NCI-H2196 treated with DMSO at 0.1 percent for 48 hours (cell line): ENCODE results near the gene LTBP1.
"Not testable (repeated sequence)": the region's sequence is repeated elsewhere in the genome, so short reads cannot be mapped to it uniquely, and the experiment has no call there.

Experiments
- DNase-seq: peaks from one replicate; lab custom pipeline; 2025; ENCODE audit not compliant: unreplicated experiment; lab: John Stamatoyannopoulos, UW

LTBP1 gene

DNA sequence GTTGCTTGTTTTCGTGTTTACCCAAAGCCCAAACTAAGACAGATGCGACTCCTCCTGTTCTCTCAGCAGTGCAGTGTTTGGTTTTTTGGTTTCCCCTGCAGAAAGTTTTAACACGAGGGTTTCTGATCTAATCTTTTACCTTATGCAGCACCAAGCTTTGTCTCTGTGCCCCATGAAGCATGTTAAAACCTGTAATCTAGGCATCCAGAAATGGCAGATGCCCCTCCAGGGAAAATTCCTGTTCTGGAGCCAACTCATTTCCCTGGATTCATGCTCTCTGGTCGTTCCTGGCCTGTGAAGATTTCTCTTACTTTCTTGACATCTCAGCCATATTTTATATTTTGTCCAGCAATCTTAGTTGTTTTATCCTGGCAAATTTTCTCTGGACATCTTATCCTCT is 91.5 kb downstream of the LTBP1 start:
- DNase-seq: no peak

DNA sequence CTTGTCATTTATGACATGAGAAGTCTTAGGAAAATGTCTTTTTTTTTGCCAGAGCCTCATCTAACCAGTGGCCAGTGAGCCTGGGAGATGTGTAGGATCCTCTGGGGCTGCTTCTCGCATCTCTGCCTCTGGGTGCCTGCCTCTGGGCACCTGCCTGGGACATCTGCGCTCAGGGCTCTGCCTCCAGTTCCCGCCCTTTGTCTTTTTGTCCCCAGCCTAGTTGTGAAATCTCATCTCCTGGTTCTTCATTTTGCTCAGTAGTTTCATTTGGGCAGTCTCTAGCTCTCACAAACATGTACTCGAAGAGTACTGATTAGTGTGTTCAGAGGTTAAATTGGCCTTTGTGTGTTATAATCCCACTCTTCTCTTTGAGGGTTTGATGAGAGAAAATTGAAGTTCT is 92.0 kb downstream of the LTBP1 start:
- no peak for DNase-seq

DNA sequence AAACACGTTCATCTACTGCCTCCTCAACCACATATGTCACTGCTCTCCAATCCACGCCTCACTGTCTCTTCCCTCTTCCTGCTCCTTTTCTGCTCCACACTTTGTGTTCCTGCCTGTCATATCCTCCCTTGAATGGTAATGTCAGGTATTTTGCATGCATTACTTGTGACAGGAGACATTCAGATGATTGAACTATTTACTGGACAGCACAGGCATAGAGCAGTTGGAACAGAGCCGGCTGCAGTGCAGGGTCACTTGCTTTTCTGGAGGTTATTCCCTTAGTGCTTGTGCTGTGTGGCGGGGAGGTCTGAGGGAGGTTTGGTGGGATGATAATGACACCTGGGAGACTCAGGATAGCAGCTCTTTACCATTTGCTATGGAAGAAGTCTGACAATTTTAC is 93.8 kb downstream of the LTBP1 start:
- no peak for DNase-seq

DNA sequence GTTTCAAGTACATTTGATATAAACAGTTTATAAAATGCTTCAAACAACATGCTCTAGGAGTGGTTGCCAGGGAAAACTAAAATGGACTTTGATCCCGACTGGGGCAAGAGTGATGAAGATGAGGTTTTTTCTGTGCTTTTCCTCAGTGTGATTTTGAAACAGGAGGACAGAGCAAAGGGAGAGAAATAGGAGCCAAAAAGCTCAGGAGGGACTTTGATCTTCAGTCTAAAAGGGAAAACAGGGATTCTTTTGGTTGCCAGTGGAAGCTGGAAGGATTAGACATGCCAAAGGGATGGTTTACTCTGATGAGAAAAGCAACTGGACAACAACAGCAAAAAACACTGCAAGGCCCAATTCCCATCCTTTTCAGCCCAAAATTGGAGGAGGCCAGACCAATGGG is 95.5 kb downstream of the LTBP1 start:
- no peak for DNase-seq

DNA sequence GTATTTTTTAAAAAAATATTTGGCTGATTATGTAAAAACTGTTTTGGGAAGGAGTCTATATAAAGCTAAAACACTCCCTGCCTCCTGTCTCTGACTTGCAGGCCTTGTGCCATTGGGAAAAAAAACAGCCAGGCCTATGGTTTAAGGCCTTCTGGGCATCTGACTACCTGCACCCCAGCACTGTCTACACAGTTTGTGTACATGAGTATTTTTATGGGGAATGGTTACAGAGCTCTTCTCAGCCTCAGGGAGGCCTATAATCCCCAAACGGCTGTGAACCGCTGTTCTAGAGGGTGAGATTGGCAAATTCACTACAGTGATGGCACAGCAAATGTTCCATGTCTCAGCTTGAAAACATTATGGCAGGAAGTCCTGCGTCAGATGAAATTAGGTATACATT is 96.1 kb downstream of the LTBP1 start:
- no peak for DNase-seq

DNA sequence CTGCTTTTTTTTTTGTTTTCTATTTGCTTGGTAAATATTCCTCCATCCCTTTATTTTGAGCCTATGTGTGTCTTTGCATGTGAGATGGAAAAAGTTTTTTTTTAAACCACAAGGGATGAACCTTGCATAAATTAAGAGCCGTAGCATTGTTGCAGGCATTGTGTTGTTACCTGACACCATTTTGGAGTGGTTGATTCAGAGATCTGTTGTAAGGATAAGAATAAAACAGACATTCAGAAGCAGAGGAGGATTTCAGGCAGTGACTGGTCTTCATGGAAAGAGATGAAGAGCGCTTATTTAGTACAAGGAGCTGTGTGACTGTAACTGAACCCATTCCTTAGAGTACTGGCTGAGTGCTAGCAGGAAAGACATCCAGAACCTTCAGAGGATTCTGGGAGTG is 101.2 kb downstream of the LTBP1 start:
- DNase-seq: no peak

DNA sequence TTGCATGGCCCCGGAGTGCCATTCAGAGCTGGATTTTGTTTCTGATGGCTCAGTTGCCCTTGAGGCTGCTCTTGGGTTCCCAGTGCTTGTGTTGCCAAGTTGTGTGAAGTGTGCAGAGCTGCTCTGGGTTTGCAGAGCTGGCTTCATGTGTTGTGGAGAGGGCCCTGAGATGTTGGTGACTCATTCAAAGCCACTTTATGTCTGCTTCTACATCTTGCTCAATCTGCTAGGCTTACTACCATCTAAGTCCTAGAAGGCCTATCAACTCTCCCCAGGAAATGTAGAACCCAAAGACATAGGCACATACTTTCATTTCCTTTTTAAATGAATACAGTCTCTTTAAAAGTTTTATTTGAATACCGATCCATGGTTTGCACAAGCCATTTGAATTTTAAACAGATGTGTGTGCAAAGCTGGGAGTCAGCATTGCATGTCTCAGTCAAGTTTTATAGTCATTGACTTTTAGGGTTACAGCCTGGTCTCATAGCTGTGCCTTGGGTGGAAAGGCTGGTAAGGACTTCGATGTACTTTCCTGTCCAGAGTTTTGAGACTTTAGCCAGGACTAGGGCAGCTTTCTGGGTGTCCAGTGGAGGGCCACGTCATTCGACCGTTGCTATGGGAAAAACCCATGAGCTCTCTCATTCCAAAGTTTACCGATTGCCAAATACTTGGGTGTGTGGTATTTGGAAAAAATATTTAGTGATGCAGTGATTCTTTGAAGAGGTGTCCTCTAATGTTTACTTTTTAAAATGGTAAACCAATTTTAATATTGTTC is 105.0 kb downstream of the LTBP1 start:
- no peak for DNase-seq

DNA sequence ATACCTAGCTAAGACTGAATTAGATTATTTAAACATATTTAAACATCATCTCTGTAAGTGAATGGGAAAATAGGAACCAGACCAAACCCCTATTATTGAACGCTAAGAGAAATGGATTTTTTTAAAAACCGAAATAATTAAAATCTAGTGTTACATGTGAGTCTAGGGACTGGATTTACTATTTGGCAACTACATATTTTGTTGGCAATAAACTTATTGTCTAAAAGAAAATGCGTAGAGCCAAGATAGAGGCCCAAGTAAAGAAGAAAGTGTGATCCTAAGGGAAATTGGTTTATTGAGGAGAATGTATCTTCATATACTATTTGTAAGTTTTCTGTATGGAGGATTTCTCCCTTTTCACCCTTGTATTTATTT is 105.6 kb downstream of the LTBP1 start:
- no peak for DNase-seq

DNA sequence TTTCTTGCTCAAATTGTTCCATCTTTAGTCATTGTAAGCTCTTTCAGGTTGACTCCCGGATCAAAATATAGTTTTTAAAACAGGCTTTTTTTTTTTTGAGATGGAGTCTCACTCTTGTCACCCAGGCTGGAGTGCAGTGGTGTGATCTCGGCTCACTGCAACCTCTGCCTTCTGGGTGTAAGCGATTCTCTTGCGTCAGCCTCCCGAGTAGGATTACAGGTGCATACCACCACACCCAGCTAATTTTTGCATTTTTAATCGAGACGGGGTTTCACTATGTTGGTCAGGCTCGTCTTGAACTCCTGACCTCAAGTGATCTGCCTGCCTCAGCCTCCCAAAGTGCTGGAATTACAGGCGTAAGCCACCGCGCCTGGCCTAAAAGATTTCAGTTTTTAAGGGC is 106.0 kb downstream of the LTBP1 start:
- not testable (repeated sequence) for DNase-seq

DNA sequence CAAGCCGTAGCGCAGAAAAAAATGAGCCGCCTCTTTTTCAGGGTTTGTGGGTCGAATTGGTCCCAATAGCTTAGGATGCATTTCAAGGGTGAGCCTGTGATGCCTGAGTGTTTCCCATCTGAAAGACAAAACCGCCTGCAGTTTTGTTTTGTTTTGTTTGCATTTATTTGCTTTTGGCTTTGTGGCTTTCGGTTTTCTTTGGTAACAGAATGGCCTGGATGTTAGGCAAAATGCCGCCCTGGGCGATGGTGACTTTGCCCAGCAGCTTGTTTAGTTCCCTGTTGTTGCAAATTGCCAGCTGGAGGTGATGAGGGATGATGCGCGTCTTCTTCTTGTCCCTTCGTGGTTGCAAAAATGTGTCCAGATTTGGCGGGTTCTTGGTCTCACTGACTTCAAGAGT is 109.4 kb downstream of the LTBP1 start:
- DNase-seq: no peak

DNA sequence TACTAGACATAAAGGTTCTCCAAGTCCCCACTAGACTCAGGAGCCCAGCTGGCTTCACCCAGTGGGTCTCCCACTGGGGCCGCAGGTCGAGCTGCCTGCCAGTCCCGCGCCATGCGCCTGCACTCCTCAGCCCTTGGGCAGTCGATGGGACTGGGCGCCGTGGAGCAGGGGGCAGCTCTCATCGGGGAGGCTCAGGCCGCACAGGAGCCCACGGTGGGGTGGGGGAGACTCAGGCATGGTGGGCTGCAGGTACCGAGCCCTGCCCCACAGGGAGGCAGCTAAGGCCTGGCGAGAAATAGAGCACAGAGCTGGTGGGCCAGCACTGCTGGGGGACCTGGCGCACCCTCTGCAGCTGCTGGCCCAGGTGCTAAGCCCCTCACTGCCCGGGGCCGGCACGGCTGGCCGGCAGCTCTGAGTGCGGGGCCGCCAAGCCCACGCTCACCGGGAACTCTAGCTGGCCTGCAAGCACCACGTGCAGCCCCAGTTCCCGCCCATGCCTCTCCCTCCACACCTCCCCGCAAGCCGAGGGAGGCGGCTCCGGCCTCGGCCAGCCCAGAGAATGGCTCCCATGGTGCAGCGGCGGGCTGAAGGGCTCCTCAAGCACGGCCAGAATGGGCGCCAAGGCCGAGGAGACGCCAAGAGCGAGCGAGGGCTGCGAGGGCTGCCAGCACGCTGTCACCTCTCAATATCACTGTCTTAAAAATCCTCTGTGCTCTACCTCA is 110.7 kb downstream of the LTBP1 start:
- not testable (repeated sequence) for DNase-seq

DNA sequence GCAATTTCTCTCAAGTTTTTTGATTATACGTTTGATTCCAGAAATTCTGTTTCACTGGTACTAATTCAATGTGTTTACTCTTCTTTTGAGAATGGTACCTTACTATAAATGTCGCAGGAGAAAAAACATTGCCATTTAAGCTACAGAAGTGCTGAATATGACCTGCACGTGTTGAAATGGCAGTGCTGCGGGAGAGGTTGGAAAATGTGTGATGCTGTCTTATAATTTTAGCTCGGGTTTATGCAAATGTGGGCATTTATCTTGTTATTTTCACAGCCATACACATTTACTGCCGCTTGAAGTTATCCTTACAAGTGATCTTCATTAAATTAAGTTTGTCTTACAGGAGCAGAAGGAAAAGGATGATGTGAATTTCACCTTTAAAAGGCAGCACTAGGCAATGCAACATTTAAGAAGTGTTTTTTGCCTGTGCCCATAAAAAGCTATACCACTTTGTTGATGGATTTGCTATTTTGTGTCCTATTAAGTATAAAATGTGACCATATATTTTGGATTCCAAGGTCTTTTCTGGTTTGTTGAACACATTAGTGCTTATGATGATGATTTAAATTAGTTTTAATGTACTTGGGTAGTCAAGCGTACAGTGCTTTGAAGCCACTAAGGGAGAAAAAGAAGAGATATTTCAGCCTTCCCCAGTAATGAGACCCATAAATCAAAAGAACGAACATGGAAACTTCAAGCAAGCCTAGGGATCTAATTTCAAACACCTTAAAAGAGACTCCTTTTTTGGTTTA is 112.1 kb downstream of the LTBP1 start:
- DNase-seq: no peak

DNA sequence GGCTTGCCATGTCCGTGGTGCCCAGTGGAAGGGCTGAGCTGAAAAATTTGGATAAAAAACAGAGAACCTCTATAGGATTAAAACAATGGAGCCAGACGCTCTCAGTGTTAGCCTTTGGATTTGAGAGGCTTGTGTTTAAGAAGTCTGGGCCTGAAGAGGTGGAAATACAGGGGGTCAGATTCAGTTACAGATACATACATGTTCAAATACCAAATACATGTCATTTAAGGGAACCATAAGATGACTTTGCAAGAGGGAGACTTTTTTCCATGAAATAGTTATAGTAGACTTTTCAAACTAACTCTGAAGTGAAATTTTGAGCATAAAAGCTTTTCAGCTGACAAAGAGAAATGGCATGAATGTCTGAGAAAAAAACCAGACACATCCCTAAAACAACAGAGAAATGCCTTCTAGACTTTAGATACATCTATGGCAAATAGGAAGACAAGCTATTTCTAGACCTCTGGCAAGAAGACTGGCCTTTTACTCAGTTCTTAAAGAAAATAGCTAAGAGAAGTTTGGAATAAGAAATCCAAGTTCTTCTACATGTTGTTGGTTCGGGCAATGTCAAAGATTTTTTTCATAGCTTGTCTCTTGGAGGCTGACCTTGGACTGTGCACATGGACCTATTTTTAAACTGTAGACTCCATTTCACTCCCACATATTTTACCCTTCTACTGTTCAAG is 112.9 kb downstream of the LTBP1 start:
- no peak for DNase-seq

DNA sequence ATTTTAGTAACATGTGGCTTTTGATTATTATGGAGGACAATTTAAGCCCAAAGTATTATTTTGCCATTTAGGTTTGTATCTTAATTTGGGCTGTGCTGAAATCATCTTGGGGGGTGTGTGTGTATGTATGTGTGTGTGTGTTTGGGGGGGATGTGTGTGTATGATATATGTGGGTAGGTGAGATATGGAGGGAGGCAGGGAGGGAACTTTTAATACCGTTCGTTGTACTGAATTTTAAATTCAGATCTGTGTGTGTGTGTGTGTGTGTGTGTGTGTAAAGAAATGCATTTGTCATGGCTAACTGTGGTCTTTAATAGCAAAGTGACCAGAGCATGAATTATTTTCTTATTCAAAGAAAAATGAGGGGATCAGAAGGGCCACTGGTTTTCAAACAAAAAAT is 113.7 kb downstream of the LTBP1 start:
- no peak for DNase-seq

DNA sequence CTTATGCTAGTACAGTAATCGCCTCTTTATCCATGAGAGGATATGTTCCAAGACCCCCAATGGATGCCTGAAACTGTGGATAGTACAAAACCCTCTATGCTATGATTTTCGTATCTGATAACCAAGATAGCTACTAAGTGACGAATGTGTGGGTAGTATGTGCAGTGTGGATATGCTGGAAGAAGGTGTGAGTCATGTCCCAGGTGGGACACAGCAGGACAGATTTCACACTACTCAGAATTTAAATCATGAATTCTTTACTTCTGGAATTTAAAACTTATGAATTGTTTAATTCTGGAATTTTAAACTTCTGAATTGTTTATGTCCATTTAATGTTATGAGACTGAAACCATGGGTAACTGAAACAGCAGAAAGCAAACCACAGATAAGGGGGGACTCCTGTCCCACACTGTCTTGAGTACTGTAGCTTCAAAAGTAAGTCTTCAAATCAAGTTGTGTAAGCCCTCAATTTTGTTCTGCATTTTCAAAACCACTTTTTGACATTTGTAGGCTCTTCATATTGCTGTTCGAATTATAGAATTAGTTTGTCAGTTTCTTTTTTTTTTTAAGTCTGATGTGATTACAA is 116.0 kb downstream of the LTBP1 start:
- no peak for DNase-seq

DNA sequence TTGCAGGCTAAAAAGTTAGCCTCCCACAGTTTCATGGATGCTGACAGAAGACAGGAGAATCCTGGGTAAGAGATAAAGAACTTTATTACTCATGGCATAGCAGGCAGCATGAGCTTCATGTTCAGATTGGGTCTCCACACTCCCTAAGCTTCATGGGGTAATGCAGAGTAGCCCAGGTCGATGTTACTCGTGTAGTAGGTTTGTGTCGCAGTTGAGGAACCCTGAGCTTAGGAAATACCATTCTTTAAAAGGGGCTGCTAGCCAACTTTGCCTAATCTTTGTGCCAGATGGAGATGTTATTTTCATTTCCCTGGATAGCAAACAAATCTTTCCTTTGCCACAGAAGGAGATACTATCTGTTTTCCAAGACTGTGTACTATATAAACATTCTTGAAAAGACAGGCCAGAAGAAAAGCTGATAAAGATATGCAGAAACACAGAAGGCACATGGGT is 117.6 kb downstream of the LTBP1 start:
- no peak for DNase-seq

DNA sequence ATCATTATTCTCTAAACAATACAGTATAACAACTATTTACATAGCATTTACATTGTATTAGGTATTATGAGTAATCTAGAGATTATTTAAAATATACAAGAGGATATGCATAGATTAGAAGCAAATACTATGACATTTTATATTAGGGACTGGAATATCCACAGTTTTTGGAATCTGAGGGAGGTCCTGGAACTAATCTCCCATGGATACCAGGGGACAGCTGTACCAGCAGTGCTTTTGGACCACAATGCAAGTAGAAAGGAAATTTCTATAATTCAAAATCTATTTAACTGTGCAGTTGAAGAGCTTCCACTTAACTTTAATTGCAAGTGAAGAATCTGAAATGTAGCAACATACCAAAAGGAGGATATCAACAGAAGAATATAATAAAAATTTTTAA is 120.8 kb downstream of the LTBP1 start:
- no peak for DNase-seq

DNA sequence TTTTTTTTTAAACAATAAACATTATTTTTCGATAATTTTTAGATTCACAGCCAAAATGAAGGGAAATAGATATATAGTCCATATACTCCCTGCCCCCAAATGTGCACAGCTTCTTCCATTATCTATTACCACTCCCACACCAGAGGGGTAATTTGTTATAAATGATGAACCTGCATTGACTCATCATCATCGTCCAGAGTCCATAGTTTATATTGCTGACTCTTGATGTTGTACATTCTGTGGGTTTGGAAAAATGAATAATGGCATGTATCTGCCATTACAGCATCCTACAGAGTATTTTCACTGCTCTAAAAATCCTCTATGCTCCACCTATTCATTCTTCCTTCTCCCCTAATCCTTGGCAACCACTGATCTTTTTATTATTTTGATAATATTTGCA is 121.5 kb downstream of the LTBP1 start:
- DNase-seq: no peak

DNA sequence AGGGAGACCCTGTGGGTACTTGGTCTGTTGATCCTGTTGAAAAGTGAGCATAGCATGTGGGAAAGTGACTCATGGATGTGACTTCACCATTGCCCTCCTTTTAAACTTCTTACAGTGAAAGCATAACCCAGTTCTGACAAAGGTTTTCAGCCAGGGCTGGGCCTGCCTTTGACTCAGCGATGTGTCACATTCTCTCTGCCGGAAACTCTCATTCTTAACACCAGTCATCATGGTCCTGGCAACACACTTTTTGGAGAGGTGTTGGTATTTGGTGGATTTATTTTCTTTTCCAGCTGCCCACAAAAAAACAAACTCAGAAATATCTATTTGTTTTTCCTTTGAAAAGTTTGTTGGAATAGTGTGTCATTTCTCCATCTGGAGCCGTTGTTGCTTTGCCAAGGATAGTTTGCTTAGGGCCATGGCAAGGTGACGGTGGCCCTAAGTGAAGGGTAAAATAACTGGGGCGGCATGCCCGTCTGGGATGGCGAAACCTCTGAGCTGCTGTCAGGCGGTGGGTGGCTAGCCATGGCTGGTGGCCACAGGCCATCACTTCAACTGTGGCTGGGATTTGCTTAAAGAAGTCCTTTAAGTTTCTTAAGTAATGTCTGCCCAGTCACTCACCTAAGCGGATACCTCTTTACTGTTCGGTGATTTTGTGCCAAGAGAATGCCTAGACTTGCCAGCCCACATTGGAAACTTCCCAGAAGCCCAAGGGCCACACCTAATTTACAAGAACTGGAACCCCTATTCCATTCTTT is 123.3 kb downstream of the LTBP1 start:
- DNase-seq: no peak

DNA sequence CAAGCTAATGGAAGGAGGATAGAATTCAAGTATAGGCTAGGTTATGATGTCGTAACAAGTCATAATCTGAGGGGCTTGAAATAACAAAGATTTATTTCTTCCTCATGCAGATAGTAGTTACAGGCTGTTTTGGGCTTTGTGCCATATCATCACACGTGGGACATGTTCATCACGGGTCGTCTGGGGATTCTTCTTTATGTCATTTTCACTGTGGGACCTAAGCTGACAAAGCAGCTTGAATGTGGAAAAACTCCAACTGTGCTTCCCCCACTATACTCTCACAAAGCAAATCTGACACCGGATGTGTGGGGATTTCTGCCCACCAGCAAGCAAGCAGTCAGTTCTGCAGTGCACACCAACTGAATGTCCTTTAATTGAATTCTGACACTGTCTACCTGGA is 124.8 kb downstream of the LTBP1 start:
- no peak for DNase-seq
